Type B pancreatic cell (in vitro differentiated cells): ENCODE measurements around the gene LRIG2. TPM values are rescaled to one million over a fixed set of nuclear protein-coding genes. Genes with fewer than 3 reads are reported as not detected.

Experiments
- DNase-seq: peaks from one replicate; pipeline ENCODE4 v3.0.0; 2021; ENCODE audit warnings: mixed read lengths; ENCODE audit not compliant: unreplicated experiment; ENCODE audit errors: extremely low spot score
- H3K27ac Mint-ChIP-seq: 2 replicates; pipeline ENCODE4 v1.8.0; 2021; ENCODE audit warnings: mild to moderate bottlenecking, mixed read lengths
- H3K27me3 Mint-ChIP-seq: 2 replicates; pipeline ENCODE4 v1.8.0; 2021; ENCODE audit warnings: mixed read lengths
- H3K36me3 Mint-ChIP-seq: 2 replicates; pipeline ENCODE4 v1.8.0; 2021; ENCODE audit warnings: mixed read lengths
- H3K4me1 Mint-ChIP-seq: one replicate; pipeline ENCODE4 v1.8.0; 2021; ENCODE audit warnings: mixed read lengths; ENCODE audit not compliant: unreplicated experiment
- H3K4me3 Mint-ChIP-seq: 2 replicates; pipeline ENCODE4 v1.8.0; 2021; ENCODE audit warnings: mild to moderate bottlenecking, mixed read lengths
- H3K9me3 Mint-ChIP-seq: 2 replicates; pipeline ENCODE4 v1.8.0; 2021; ENCODE audit warnings: mixed read lengths
- CTCF ChIP-seq: fragments of 200-600 bp; sonication (generic); conservative IDR thresholded peaks from 2 replicates; pipeline ENCODE4 v1.5.0; 2021; ENCODE audit warnings: antibody characterized with exemption, mild to moderate bottlenecking
- total RNA-seq: library from RNA; stranded (reverse); gene quantifications from 2 replicates; pipeline ENCODE4 v1.2.1, GENCODE V29; 2021; ENCODE audit warnings: low replicate concordance

LRIG2 gene
- total RNA-seq, 1 donor from 2014 or later: 17.7 TPM

GRCh38 chr1:113095790-113096455 lies 22.9 kb downstream of the LRIG2 start:
- Mint-ChIP-seq H3K27ac (no peak overlapping the region), H3K4me3 (no peak overlapping the region), H3K27me3 (no peaks in the 10 kb centered on the region), H3K9me3 (no peaks in the 10 kb centered on the region), H3K4me1 (no peaks in the 10 kb centered on the region), H3K36me3 (peaks cover 31% of the 10 kb centered on the region)
- no peak for DNase-seq
- no peak for TF ChIP-seq CTCF

GRCh38 chr1:113096493-113096892 lies 23.5 kb downstream of the LRIG2 start:
- Mint-ChIP-seq H3K27me3 (no peaks in the 10 kb centered on the region), H3K4me1 (no peaks in the 10 kb centered on the region), H3K4me3 (no peak overlapping the region), H3K27ac (no peak overlapping the region), H3K36me3 (peaks cover 34% of the 10 kb centered on the region), H3K9me3 (no peaks in the 10 kb centered on the region)
- DNase-seq: no peak
- no peak for TF ChIP-seq CTCF

- no peaks in the 10 kb centered on the region for H3K9me3 Mint-ChIP-seq
- H3K27ac Mint-ChIP-seq: no peak overlapping the region
- H3K4me1 Mint-ChIP-seq: no peaks in the 10 kb centered on the region
- H3K27me3 Mint-ChIP-seq: no peaks in the 10 kb centered on the region
- DNase-seq: no peak
- H3K4me3 Mint-ChIP-seq: no peak overlapping the region
- peaks cover 37% of the 10 kb centered on the region for H3K36me3 Mint-ChIP-seq
- TF ChIP-seq CTCF: no peak
Observed at GRCh38 chr1:113101588-113101987, 28.6 kb downstream of the LRIG2 start.

- peak overlapping the region; percentile 26 for H3K27ac Mint-ChIP-seq
- no peak overlapping the region for H3K4me3 Mint-ChIP-seq
- H3K36me3 Mint-ChIP-seq: peaks cover 49% of the 10 kb centered on the region
- H3K27me3 Mint-ChIP-seq: no peaks in the 10 kb centered on the region
- no peak for TF ChIP-seq CTCF
- no peaks in the 10 kb centered on the region for H3K9me3 Mint-ChIP-seq
- no peaks in the 10 kb centered on the region for H3K4me1 Mint-ChIP-seq
- no peak for DNase-seq
Observed at GRCh38 chr1:113103048-113103447, 30.1 kb downstream of the LRIG2 start.

GRCh38 chr1:113103977-113104376 lies 31.0 kb downstream of the LRIG2 start:
- no peak overlapping the region for H3K27ac Mint-ChIP-seq
- DNase-seq: no peak
- no peak overlapping the region for H3K4me3 Mint-ChIP-seq
- H3K36me3 Mint-ChIP-seq: peaks cover 50% of the 10 kb centered on the region
- H3K27me3 Mint-ChIP-seq: no peaks in the 10 kb centered on the region
- H3K4me1 Mint-ChIP-seq: no peaks in the 10 kb centered on the region
- H3K9me3 Mint-ChIP-seq: no peaks in the 10 kb centered on the region
- no peak for TF ChIP-seq CTCF
